GM21786 (cell line): ENCODE measurements around the gene ARID4A.
A peak's percentile ranks its signal among the peaks of the same experiment; 100 is the strongest.
"Not testable (repeated sequence)": the region's sequence is repeated elsewhere in the genome, so short reads cannot be mapped to it uniquely, and the experiment has no call there.

Source experiments
- ATAC-seq: cut with Tn5 transposase; IDR thresholded peaks from one replicate; pipeline ENCODE4 v1.9.1; 2021; ENCODE audit not compliant: unreplicated experiment

The ARID4A gene

GRCh38 chr14:58353516-58354299 is 55.4 kb downstream of the ARID4A start:
- no peak for ATAC-seq

GRCh38 chr14:58354808-58355207 is 56.5 kb downstream of the ARID4A start:
- ATAC-seq = no peak

DNA sequence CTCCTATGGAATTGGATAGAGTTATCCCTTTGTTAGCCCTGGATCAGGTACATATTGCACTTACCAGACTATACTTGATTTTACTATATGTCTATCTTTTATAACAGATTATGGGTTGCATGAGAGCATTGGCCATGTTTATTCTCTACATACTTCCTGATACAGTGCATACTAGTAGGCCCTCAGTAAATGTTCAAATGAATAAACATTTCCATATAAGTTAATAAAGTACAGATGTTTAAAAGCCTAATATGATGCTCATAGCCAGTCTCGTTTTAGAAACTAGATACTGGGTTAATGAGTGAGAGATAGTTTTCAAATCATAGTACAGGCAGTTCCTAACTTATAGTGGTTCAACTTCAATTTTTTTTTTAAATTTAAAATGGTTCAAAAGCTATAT is 57.9 kb downstream of the ARID4A start:
- ATAC-seq = no peak

DNA sequence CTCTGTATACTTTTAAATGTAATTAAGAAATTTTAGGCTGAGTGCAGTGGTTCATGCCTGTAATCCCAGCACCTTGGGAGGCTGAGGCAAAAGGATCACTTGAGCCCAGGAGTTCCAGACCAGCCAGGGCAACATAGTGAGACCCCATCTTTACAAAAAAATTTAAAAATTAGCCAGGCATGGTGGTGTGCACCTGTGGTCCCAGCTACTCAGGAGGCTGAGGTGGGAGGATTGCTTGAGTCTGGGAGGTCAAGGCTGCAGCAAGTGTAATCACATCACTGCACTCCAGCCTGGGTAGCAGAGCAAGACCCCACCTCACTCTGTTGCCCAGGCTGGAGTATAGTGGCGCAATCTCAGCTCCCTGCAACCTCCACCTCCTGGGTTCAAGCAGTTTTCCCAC is 63.9 kb downstream of the ARID4A start:
- not testable (repeated sequence) for ATAC-seq

- ATAC-seq = no peak
Observed at GRCh38 chr14:58362798-58363412, 64.5 kb downstream of the ARID4A start.

- ATAC-seq = no peak
Observed at GRCh38 chr14:58364316-58364715, 66.0 kb downstream of the ARID4A start.

- ATAC-seq = no peak
Observed at GRCh38 chr14:58367296-58367695, 68.9 kb downstream of the ARID4A start.

- ATAC-seq = no peak
Observed at GRCh38 chr14:58368956-58369355, 70.6 kb downstream of the ARID4A start.

DNA sequence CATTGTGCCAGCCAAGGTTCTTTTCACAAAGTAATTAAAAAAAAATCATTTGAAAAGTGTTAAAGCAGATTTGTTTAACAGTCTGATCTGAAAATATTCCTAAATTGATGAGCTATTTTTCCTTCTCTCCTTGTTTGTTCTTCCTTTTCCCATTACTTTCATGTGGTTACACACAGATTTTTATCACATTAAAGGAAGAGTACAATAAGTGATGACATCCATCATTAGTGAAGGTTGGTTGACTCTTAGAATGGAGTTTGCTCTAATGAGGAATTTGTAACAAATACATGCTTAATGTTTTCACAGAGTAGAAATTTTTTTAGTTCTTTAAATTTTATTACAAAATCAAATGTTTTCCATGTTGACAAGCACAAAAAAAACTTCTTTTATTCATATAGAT is 78.4 kb downstream of the ARID4A start:
- ATAC-seq = no peak

GRCh38 chr14:58390830-58391229 is 92.5 kb downstream of the ARID4A start:
- ATAC-seq = no peak

- no peak for ATAC-seq
Observed at GRCh38 chr14:58395562-58395811, 97.1 kb downstream of the ARID4A start.

DNA sequence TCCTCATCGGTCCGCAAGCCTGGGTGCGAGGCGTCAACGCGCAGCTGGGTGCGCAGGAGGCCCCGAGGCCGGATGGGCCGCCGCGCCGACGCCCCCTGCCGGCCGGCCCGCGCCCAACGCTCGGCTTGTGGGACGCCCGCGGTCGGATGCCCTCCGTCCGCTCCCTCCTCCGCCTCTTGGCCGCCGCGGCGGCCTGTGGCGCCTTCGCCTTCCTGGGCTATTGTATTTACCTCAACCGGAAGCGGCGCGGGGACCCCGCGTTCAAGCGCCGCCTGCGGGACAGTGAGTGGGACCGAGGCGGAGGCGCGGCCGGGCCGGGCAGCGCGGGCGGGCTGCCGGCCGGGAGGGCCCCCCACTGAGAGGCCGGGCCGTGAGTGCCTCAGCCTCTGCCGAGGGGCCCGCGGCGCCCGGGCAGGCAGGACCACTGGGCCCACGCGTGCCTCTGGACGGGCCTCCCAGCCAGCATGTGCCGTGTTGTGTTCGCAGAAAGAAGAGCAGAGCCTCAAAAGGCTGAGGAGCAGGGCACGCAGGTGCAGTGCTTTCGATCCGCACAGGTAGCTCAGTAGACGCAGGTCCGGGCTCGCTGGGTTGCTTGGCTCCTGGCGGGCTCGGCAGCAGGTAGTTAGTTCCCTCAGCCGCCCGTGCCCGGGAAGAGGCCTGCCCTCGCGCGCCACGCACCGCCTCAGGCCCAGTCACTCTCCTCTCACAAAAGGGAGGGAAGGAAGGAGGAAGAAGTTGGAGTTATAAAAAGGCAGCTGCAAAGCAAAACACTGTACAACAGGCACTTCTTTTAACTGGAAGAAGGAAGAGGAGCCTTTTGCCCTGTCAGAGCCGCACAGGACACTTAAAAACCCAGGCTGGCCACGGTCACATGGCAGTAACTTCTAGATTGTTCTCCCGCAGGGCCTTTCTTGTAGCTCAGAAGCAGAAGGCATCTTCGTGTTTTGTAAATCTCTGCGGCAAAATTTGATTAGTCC is 97.7 kb downstream of the ARID4A start, which contains the start of gene TOMM20L:
Gene TOMM20L, plus strand, starts transcription at position 119 of the 977 bp plus-strand sequence. Its CDS starts 28 bp downstream, at position 147.
- peak; percentile 85 for ATAC-seq

DNA sequence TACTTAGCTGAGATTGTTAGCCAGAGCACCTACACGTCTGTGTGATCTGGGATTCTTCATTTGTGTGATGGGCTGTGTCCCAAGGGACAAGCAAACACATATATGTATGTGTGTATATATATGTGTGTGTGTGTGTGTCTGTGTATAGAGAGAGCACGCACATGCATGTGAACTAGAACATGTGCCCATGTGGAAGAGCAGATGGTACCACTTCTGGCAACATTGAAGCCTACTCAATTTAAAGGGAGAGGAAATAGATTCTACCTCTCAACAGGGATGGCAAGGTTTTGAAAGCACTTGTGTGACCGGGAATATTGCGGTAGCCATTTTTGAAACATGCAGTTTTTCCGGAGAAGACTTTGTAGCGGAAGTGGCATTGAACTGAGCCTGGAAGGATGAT is 98.8 kb downstream of the ARID4A start:
- no peak for ATAC-seq

DNA sequence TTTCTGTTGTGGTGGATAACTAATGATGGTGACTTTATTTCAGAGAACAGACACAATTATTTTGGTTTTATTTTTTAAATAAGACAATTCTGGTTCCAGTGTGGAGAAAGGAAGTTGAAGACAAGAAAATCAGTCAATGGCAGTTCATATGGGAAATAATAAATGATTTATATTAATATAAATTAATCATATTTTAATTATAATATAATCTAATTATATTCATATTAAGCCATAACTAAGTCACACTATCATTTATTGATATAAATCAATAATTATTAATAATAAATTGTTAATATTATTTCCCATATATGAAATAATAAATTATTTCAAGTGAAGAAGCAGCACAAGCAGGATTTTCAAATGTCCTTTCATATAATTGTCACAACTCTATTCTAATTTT is 100.1 kb downstream of the ARID4A start:
- ATAC-seq = no peak

- ATAC-seq = no peak
Observed at GRCh38 chr14:58398895-58399294, 100.5 kb downstream of the ARID4A start.

GRCh38 chr14:58401587-58401986 is 103.2 kb downstream of the ARID4A start:
- ATAC-seq = no peak

DNA sequence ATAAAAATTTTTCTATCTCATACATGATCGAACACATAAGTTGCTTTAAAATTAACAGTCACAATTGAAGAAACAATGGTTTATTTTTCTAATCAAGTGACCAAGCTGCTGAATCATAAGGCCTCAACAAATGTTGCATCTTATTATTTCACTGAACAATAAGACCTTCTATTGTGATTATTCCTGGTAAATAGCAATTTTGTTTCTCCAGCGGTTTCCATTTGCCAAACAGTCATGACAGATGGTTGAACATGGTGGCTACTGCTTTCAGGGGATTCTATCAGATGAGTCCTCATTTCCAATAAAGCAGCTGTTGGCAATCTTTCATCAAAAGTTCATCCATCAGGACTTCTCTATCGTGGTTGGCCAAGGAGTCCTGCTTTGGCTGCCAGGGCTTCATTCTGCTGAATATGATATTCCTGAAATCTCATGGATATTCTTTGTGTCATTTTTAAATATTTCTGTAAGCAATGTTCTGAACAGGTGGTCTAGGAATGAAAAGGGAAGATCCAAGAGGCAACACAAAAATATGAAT is 110.4 kb downstream of the ARID4A start:
- no peak for ATAC-seq

- ATAC-seq = no peak
Observed at GRCh38 chr14:58414845-58415244, 116.5 kb downstream of the ARID4A start.

GRCh38 chr14:58415636-58416547 is 117.5 kb downstream of the ARID4A start:
- no peak for ATAC-seq

DNA sequence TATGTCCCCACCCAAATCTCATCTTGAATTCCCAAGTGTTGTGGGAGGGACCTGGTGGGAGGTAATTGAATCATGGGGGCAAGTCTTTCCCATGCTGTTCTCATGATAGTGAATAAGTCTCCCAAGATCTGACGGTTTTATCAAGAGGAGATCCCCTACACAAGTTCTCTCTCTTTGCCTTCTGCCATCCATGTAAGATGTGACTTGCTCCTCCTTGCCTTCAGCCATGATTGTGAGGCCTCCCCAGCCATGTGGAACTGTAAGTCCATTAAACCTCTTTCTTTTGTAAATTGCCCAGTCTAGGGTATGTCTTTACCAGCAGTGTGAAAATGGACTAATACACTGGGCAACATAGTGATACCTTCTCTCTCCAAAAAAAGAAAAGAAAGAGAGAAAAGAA is 118.6 kb downstream of the ARID4A start:
- ATAC-seq = not testable (repeated sequence)
